Transverse colon (tissue), 4 donors: ENCODE results near the gene TRANK1.

Experiments
- POLR2AphosphoS5 ChIP-seq, 3 donors: sonication (generic); formaldehyde crosslinking; IDR thresholded peaks; one replicate each; pipeline ENCODE4 v1.6.1; 2016; ENCODE audit warnings: antibody characterized with exemption in 3 of 3
- TF ChIP-seq, protein P1 (sequence below), 5 experiments: fragments of 200-600 bp in 3 of 5; fragments of 450-650 bp in 2 of 5; sonication (generic) in 3 of 5; IDR thresholded peaks; 1 replicate in 2 of 5; 2 replicates in 3 of 5; pipeline ENCODE4 v1.5.1; 2016 to 2017; ENCODE audit warnings: antibody characterized with exemption in 5 of 5, inconsistent platforms in 3 of 5, mild to moderate bottlenecking in 2 of 5, moderate library complexity in 1 of 5

DNA sequence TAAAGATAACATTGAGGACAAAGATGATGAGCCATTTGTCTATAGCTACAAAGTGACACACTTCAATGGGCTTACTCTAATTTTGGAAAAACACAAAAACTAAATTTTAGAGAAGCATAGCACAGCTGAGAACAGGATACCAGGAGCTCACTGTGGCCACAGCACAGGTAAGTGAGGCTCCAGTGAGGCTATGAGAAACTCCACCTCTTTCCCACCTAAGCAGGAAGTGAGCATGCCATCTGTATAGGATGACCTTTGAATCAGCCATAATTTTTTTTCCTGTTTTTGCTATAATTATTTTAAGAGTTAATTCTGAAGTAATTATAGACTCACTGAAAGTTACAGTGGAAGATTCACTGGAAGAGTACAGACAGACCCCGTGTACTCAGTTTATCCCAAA lies 98.4 kb downstream of the TRANK1 start:
- TF ChIP-seq, protein P1, sequence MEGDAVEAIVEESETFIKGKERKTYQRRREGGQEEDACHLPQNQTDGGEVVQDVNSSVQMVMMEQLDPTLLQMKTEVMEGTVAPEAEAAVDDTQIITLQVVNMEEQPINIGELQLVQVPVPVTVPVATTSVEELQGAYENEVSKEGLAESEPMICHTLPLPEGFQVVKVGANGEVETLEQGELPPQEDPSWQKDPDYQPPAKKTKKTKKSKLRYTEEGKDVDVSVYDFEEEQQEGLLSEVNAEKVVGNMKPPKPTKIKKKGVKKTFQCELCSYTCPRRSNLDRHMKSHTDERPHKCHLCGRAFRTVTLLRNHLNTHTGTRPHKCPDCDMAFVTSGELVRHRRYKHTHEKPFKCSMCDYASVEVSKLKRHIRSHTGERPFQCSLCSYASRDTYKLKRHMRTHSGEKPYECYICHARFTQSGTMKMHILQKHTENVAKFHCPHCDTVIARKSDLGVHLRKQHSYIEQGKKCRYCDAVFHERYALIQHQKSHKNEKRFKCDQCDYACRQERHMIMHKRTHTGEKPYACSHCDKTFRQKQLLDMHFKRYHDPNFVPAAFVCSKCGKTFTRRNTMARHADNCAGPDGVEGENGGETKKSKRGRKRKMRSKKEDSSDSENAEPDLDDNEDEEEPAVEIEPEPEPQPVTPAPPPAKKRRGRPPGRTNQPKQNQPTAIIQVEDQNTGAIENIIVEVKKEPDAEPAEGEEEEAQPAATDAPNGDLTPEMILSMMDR (IDR thresholded peaks at IDR 0.05), result no peak
- no peak for TF ChIP-seq POLR2AphosphoS5 (IDR thresholded peaks at IDR 0.05)
